ENCODE data around the gene SBF2. TPM values are rescaled to one million over a fixed set of nuclear protein-coding genes. Genes with fewer than 3 reads are reported as not detected.

SBF2 gene
- total and polyA plus RNA-seq, 2 donors (not counting 3 experiments of a cell fraction or from before 2014, with no cell fraction given), result 15.4 to 42.4 TPM

DNA sequence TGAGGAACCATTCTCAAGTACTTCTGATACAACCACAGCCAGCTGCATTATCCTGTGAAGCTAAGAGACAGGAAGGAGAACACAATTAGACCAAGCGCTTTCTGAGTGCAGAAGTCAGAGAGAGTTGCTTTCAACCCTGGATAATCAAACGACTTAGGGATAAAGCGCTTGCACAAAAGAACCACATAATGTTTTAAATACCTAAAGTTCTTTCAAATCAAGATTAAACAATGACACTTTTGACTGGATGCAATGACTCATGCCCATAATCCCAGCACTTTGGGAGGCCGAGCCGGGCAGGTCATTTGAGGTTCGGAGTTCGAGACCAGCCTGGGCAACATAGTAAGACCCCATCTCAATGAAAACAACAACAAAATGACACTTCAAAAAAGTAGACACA lies 485.1 kb downstream of the SBF2 start:
- BruUV-seq (replicated peaks), result no TSS peak
- H2AFZ ChIP-seq (ENCODE audit: low read depth, low read length), result no peak overlapping the region
- no peak overlapping the region for H3K4me2 ChIP-seq (ENCODE audit: insufficient read depth, low read length)
- H3K36me3 ChIP-seq (ENCODE audit: control insufficient read depth in 2 of 2, extremely low read depth in 1 of 2, insufficient read depth in 2 of 2, low read length in 2 of 2), result no peaks in the 10 kb centered on the region
- no peaks in the 10 kb centered on the region for H3K9me1 ChIP-seq (replicated peaks; ENCODE audit: control insufficient read depth, extremely low read depth, insufficient read depth, low read length)
- H3K4me3 ChIP-seq (replicated peaks in 1 of 3; ENCODE audit: insufficient read depth in 1 of 3, low read depth in 1 of 3, low read length in 3 of 3), result no peak overlapping the region
- H4K20me1 ChIP-seq (replicated peaks; ENCODE audit: control insufficient read depth, extremely low read depth, insufficient read depth, low read length), result no peaks in the 10 kb centered on the region
- no peak overlapping the region for H3K9ac ChIP-seq (replicated peaks; ENCODE audit: extremely low read depth, insufficient read depth, low read length)
- H3K4me1 ChIP-seq (ENCODE audit: control insufficient read depth, extremely low read depth, insufficient read depth, low read length), result no peaks in the 10 kb centered on the region
- dilution Hi-C loops (cut with MboI; ENCODE audit: extremely low pct_ligation_motif_present, low sequenced_read_pairs) (no loop called here), intact Hi-C loops (cut with micrococcal nuclease) (no loop called here)
- no peak for TF ChIP-seq POLR2AphosphoS5 (IDR thresholded peaks at IDR 0.05; ENCODE audit: insufficient read depth, low read depth, low read length)
- no peak for TF ChIP-seq GATA2 (IDR thresholded peaks at IDR 0.05; ENCODE audit: insufficient read depth, insufficient read length, low read depth, low read length)
- TF ChIP-seq JUN (IDR thresholded peaks at IDR 0.05; ENCODE audit: borderline replicate concordance, insufficient read depth, insufficient read length, low read depth), result no peak
- no peak for TF ChIP-seq POLR2A (IDR thresholded peaks at IDR 0.05; ENCODE audit: low read depth, low read length)
- H3K27me3 ChIP-seq (ENCODE audit: control insufficient read depth in 2 of 2, insufficient read depth in 2 of 2, low read length in 2 of 2), result no peaks in the 10 kb centered on the region
- no peaks in the 10 kb centered on the region for H3K9me3 ChIP-seq (replicated peaks; ENCODE audit: control insufficient read depth, insufficient read depth, low read length)
- DNase-seq (ENCODE audit: low read depth, low spot score) (no peak), FAIRE-seq (peak; percentile 8)
- CTCF ChIA-PET, result interaction anchor here (0.7 to 0.9 kb wide), 2 partner anchors 89 to 103 kb away, joined by 3 to 4 read pairs; no protein-coding TSS in a partner anchor
- no peak overlapping the region for H3K27ac ChIP-seq (ENCODE audit: insufficient read depth, low read depth, low read length)
- POLR2A ChIA-PET, result no interaction called here
- no peaks in the 10 kb centered on the region for H3K79me2 ChIP-seq (ENCODE audit: control insufficient read depth, insufficient read depth, low read length)

DNA sequence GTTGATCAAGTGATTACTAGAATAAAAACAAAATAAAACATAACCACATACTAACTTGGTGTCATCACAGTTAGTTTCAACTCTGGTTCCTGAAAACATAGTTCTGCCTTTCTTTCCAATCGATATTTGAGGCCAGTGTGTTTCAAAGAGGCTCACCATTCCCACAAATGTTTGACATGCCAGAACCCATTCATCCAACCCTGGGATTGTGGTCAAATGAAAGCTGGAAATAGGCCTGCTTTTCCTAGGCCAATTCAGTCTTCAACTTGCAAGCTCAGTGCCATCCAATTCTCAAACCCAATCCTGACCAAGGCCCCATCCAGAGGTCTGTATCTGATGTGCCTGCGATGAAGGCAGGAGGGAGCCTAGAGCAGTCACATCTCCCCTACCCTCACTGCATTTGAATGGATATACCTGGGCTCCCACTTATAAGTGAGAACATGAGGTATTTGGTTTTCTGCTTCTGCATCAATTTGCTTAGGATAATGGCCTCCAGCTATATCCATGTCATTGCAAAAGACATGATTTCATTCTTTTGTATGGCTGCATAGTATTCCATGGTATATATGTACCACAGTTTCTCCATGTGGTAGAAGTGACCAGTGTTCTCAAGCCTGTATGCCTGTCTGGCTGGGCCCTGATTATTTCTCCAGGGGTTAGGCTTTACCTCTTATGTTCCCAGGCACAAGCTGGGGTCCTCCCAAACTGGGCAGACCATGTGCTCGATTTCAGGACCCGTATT lies 486.9 kb downstream of the SBF2 start:
- Histone ChIP-seq H2AFZ (ENCODE audit: low read depth, low read length) (no peak overlapping the region), H3K9me3 (replicated peaks; ENCODE audit: control insufficient read depth, insufficient read depth, low read length) (no peaks in the 10 kb centered on the region), H3K4me1 (ENCODE audit: control insufficient read depth, extremely low read depth, insufficient read depth, low read length) (no peaks in the 10 kb centered on the region), H3K27ac (ENCODE audit: insufficient read depth, low read depth, low read length) (no peak overlapping the region), H3K4me2 (ENCODE audit: insufficient read depth, low read length) (no peak overlapping the region), H3K9me1 (replicated peaks; ENCODE audit: control insufficient read depth, extremely low read depth, insufficient read depth, low read length) (no peaks in the 10 kb centered on the region), H3K4me3 (replicated peaks in 1 of 3; ENCODE audit: insufficient read depth in 1 of 3, low read depth in 1 of 3, low read length in 3 of 3) (no peak overlapping the region), H3K27me3 (ENCODE audit: control insufficient read depth in 2 of 2, insufficient read depth in 2 of 2, low read length in 2 of 2) (no peaks in the 10 kb centered on the region), H3K9ac (replicated peaks; ENCODE audit: extremely low read depth, insufficient read depth, low read length) (no peak overlapping the region), H3K79me2 (ENCODE audit: control insufficient read depth, insufficient read depth, low read length) (no peaks in the 10 kb centered on the region), H3K36me3 (ENCODE audit: control insufficient read depth in 2 of 2, extremely low read depth in 1 of 2, insufficient read depth in 2 of 2, low read length in 2 of 2) (no peaks in the 10 kb centered on the region), H4K20me1 (replicated peaks; ENCODE audit: control insufficient read depth, extremely low read depth, insufficient read depth, low read length) (no peaks in the 10 kb centered on the region)
- no peak for DNase-seq (ENCODE audit: low read depth, low spot score)
- no TSS peak for BruUV-seq (replicated peaks)
- dilution Hi-C loops (cut with MboI; ENCODE audit: extremely low pct_ligation_motif_present, low sequenced_read_pairs), result no loop called here
- intact Hi-C loops (cut with micrococcal nuclease), result no loop called here
- no peak for FAIRE-seq
- ChIA-PET CTCF (interaction anchor here (0.9 to 1.1 kb wide), 2 partner anchors 11 to 13 kb away, joined by 3 to 4 read pairs; no protein-coding TSS in a partner anchor), POLR2A (interaction anchor here (0.6 kb wide), 1 partner anchor 29 kb away, joined by 5 read pairs; no protein-coding TSS in a partner anchor)
- TF ChIP-seq EZH2 (IDR thresholded peaks at IDR 0.05; ENCODE audit: borderline replicate concordance, low read depth, low read length, severe bottlenecking) (no peak), MYC (IDR thresholded peaks at IDR 0.05; ENCODE audit: low read depth, low read length) (no peak), POLR2AphosphoS5 (IDR thresholded peaks at IDR 0.05; ENCODE audit: insufficient read depth, low read depth, low read length) (no peak), FOS (IDR thresholded peaks at IDR 0.05; ENCODE audit: borderline replicate concordance, insufficient read depth, low read length) (no peak), GATA2 (IDR thresholded peaks at IDR 0.05; ENCODE audit: insufficient read depth, insufficient read length, low read depth, low read length) (no peak), JUN (IDR thresholded peaks at IDR 0.05; ENCODE audit: borderline replicate concordance, insufficient read depth, insufficient read length, low read depth) (no peak), POLR2A (IDR thresholded peaks at IDR 0.05; ENCODE audit: low read depth, low read length) (no peak)
- TF ChIP-seq, protein P1, sequence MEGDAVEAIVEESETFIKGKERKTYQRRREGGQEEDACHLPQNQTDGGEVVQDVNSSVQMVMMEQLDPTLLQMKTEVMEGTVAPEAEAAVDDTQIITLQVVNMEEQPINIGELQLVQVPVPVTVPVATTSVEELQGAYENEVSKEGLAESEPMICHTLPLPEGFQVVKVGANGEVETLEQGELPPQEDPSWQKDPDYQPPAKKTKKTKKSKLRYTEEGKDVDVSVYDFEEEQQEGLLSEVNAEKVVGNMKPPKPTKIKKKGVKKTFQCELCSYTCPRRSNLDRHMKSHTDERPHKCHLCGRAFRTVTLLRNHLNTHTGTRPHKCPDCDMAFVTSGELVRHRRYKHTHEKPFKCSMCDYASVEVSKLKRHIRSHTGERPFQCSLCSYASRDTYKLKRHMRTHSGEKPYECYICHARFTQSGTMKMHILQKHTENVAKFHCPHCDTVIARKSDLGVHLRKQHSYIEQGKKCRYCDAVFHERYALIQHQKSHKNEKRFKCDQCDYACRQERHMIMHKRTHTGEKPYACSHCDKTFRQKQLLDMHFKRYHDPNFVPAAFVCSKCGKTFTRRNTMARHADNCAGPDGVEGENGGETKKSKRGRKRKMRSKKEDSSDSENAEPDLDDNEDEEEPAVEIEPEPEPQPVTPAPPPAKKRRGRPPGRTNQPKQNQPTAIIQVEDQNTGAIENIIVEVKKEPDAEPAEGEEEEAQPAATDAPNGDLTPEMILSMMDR (IDR thresholded peaks at IDR 0.05; ENCODE audit: extremely low read depth in 1 of 2, insufficient read depth in 1 of 2, low read depth in 1 of 2, low read length in 2 of 2), result no peak
- TF ChIP-seq, protein P2, sequence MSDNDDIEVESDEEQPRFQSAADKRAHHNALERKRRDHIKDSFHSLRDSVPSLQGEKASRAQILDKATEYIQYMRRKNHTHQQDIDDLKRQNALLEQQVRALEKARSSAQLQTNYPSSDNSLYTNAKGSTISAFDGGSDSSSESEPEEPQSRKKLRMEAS (IDR thresholded peaks at IDR 0.05; ENCODE audit: insufficient read depth, insufficient read length), result no peak
